ENCODE data around the gene NUDT3.
"Not testable (repeated sequence)": the region's sequence is repeated elsewhere in the genome, so short reads cannot be mapped to it uniquely, and the experiment has no call there.

Gene NUDT3

DNA sequence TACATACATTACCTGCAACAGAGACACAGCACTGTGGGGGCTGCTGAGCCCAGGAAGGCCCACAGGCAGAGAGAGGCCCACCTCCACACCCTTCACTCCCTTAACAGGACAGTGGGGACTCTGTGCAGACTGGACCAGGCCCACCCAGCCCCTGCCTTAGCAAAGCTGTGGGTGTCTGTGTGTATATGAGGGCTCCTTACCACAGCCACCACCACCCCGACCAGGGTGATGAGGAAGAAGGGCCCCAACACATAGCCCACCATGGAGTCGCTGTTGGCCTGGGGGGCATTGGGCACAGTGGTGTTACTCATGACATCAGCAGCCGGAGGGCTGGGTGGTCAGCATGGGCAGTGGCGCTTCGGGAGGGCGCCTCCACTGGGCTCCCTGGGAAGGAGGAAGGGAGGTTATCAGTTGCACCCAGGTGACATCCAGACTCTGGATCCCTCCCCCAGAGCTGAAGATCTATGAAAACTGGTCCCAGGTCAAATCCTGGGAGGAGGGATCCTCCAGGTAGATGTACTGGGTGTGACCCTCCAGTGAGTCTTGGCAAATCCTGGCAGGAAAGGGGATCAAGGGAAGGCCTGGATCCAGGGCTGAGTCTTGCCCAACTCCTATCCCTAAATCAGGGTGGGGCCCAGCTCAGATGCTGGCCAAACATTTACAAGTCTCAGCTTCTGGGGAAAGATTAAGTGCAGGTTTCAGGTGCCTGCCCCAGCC lies 144.8 kb downstream of the NUDT3 start:
- no peak for FAIRE-seq

DNA sequence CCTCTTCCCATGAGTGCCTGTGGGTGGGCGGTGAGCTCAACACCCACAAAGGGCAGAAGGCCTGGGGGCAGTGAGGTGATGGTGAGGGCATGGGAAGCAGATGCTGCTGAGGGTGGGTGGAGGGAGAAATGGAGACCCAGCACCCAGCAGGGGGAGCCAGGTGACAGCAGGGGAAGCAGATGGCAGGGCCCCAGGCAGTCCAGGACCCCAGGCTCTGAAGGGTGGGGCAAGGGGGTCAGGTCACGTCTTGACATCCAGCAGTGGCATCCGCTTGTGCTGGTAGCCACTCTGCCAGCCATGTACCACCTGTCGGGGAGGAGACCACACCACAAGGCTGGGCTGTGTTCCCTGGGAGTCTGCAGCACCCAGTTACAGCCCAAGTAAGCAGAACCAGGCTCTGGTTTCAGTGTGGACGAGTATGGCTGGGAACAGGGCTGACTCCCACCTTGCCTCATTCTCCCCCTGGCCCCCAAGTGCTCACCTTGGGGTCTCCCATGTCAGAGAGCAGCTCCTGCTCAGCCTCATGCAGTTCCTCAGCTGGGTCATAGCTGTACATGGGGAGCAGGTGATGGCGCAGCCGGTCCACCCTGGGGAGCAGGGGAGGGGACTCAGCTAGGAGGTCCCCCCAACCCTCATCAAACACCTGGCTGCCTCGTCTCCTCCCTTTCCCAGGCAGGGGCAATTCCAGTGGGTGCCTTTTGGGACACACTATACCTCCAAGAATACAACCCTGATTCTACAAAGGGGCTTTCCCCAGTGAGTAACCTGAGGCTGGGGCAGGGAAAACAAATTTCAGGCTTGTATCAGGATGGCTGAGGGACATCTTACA lies 145.7 kb downstream of the NUDT3 start:
- no peak for FAIRE-seq

DNA sequence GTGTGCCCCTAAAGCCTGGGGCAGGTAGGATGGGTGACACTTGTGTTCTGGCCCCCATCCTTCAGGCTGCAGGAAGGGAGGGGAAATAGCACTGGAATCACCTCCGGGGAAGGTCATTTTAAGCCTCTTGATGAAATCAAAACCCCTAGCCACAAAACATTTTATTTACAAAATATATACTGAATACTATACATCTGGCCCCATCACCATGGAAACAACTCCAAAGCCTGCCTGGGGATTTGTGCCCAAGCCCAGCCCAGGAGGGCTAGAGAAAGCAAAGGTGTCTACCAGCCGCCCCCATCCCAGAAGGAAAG lies 146.3 kb downstream of the NUDT3 start:
- FAIRE-seq, result no peak

DNA sequence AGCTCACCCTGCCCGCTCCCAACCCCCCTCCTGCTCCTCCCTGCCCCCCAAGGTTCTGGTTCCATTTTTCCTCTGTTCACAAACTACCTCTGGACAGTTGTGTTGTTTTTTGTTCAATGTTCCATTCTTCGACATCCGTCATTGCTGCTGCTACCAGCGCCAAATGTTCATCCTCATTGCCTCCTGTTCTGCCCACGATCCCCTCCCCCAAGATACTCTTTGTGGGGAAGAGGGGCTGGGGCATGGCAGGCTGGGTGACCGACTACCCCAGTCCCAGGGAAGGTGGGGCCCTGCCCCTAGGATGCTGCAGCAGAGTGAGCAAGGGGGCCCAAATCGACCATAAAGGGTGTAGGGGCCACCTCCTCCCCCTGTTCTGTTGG lies 146.7 kb downstream of the NUDT3 start:
- not testable (repeated sequence) for FAIRE-seq

DNA sequence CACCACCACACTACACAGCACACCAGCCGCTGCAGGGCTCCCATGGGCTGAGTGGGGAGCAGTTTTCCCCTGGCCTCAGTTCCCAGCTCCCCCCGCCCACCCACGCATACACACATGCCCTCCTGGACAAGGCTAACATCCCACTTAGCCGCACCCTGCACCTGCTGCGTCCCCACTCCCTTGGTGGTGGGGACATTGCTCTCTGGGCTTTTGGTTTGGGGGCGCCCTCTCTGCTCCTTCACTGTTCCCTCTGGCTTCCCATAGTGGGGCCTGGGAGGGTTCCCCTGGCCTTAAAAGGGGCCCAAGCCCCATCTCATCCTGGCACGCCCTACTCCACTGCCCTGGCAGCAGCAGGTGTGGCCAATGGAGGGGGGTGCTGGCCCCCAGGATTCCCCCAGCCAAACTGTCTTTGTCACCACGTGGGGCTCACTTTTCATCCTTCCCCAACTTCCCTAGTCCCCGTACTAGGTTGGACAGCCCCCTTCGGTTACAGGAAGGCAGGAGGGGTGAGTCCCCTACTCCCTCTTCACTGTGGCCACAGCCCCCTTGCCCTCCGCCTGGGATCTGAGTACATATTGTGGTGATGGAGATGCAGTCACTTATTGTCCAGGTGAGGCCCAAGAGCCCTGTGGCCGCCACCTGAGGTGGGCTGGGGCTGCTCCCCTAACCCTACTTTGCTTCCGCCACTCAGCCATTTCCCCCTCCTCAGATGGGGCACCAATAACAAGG lies 147.3 kb downstream of the NUDT3 start:
- not testable (repeated sequence) for FAIRE-seq

DNA sequence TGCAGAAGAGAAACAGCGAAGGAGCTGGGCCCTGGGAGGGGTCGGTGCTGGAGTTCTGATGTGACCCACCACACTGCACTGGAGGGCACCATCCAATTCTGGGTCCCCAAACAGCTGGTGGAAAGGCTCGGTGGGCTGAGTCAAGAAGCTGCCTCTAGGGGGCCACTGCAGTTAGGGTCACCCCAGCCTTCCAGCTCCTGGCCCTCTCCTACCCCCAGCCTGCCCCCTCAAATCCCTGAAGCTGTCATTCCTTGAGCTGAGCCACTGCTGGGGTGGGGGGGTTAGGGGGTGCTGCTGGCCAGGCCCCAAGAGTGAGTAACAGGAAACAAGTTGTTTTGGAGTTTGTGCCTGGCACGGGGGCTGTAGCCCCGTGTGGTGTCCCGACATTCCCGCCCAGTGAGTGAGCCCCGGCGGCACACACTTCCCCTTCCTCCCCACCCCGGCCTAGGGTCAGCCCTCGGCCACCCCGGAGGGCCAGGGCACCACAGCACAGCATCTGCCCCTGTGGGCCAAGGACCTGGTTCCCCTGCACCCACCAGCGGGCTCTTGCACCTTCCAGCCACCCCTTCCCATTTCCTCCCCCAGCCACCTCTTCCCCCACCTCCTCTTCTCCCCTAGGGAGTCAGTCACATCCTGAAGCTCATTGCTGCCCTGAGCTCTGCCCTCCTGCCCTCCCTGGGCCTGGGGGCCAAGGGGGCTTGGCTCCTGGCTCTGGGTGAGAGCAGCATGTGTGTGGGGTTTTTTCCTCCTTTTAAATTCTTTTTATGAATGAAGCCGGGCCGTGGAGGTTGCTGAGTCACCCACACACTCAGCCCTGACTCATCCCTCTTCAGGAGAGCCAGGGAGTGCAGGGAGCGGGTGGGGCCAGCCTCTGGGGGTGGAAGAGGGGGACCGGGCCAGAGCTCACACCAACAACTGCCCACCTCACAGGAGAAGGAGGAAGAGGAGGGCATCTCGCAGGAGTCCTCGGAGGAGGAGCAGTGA lies 148.3 kb downstream of the NUDT3 start:
- no peak for FAIRE-seq

DNA sequence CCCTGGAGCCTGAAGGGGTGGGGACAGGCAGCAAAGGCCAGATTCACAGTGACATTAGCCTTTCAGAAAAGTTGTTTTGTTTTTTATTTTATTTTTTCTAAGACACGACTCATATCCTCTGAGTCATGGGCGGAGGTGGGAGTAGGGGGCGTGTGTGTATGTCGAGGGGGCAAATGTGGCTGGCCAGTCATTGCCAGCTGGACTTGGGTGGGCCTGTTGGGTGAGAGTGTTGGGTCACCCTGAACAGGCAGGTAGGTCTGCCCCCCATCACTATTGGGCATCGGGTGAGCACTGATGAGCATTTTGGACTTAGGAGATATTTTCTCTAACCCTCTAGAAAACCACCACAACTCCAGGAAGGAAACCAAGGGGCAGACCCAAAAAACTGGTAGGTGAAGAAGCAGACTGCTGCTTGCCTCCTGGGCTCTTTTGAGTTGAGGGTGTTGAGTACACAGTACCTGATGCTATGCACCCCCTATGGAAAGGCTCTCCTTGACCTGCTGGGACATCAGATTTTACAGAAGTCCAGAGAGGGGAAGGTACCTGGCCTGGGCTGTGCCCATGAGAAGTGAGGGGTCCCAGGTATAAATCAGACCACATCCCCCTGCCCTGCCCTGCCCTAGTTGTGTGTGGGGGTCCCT lies 149.2 kb downstream of the NUDT3 start:
- FAIRE-seq, result no peak

DNA sequence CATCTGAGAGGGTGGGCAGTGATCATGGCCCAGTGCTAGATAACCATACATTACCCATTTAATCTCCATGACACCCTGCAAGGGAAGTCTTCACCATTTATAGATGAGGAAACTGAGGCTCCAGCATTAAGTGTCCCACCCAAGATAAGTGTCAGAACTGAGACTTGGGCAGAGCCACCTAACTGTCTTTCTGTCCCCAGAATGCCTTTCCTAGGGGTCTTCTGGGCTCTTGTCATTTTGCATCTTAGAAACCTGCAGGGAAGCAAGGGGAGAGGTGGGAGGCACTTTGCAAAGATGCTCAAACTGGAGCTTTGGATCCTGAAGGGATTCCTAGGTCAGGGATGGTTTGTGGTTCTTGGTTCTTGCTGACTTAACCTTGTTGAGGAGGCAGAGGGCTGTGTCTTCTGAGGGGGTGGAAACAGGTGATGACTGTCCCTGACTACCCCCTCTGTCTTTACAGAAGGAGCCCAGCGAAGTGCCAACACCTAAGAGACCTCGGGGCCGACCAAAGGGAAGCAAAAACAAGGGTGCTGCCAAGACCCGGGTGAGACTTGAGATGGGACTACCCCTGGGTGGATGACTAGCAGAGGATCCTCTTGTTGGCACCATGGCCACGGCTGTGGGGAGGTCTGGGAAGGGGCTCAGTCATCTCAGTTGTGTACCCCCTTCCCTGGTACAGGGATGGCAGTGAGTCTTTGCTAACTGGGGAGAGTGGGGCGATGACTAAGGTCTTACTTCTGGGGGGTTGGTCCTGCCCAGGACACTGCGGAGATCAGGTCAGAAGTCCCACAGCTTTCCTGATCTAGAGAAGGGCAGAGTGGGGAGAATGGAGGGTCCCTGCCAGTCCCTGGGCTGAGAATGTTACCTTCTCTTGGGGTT lies 150.0 kb downstream of the NUDT3 start:
- FAIRE-seq, result no peak

DNA sequence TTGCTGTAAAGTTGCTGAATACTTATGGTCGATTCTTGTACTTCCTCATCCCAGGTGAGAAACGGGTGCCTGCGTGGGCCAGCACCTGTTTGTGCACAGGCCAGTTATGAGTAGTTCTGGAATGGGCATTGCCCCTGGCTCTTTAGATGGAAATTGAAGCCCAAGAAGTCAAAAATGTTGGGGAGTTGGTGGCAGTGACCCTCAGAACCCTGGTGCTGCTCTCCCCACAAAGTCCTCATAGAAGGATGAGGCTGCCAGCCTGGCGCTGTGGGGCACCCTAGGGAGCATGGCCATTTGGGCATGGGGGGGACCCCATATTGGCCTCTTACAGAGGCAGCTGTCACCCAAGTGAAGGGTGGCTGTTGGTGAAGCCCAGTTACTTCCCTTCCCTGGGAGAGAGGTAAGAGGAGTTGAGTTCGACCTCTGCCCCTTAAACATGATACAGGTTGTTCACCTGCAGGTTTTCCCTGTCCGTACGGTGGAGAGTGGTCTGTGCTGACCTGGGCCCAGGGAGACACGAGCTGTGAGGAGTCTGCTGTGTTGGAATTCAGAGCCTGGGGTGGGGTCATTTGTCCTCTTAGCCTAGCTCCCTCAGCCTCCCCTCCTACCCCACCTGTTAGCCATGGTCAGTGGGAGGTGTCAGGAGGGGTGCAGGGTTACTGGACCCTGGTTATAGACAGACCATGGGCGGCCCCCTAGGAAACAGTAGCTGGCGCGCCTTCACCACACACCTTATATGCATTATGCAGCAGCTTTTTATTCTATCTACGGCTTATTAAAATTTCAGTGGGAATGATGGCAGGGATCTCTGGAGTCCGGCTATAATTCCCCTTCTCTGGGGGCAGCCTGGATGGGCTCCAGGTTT lies 150.9 kb downstream of the NUDT3 start:
- no peak for FAIRE-seq

DNA sequence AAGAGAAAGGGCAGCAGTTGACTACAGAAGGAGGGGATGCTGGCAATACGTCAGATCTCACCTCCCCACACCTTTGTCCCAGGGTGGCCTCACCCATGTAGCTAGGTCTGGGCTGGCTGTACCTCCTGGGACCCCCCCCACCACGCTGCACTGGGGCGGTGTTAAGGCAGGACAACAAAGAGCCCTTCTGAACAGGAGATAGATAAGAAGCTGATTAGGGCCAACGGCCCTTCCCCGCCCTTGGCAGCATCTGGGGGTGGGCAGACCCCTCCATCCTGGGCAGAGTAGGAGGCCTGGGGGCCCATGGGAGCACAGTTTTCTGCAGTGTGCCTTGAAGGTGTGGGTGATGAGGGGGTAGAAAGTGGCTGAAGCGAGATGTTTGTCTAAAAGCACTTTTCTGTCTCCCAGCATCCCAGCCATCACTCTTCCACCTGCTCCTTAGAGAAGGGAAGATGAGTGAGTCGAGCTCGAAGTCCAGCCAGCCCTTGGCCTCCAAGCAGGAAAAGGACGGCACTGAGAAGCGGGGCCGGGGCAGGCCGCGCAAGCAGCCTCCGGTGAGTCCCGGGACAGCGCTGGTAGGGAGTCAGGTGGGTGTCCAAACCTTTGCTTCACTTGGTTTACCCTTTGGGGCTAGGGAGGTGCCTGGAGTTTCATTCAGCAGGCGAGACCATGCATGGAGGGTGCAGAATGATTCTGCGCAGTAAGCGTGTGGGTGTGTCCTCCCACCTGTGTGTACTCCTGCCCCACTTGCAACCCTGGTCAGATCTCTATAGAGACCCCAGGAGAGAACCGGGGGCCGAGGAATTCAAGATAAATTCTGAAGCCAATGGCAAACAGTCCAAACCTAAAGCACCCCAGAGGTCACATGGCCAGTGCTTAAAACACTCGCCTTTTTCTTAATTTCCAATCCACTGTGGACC lies 151.9 kb downstream of the NUDT3 start:
- no peak for FAIRE-seq

DNA sequence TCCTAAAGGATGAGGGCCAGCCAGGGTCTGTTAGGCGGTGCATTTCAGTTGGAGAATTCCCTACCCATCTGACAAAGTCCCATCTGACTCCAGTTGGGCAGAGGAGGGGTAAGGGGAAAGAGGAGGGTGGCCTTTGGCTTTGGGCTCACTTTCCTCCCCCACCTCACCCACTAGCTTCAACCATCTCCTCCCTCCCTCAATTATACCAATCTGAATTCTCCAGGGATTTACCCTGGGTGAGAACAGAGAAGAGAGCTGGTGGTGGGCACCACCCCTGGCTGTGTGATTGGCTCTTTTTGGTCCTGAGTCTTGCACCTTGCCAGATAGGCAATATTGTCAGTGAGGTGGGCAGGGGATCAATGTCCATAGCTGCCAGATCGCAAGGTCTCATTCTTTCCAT lies 152.6 kb downstream of the NUDT3 start:
- FAIRE-seq, result no peak

DNA sequence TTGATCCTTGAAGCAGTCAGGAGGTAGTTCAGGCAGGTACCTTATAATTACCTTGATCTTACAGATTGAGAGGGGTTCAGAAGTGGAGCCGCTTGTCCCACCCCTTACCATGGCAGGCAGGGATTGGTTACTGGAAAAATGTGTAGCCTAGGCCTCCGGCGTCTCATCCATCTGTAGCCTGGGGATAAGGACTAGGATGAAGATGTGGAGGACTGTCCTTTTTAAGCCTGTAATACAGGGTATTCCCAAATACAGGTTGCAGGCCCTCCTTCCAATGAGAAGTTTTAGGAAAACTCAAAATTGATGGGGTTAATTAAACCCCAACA lies 153.0 kb downstream of the NUDT3 start:
- no peak for FAIRE-seq

DNA sequence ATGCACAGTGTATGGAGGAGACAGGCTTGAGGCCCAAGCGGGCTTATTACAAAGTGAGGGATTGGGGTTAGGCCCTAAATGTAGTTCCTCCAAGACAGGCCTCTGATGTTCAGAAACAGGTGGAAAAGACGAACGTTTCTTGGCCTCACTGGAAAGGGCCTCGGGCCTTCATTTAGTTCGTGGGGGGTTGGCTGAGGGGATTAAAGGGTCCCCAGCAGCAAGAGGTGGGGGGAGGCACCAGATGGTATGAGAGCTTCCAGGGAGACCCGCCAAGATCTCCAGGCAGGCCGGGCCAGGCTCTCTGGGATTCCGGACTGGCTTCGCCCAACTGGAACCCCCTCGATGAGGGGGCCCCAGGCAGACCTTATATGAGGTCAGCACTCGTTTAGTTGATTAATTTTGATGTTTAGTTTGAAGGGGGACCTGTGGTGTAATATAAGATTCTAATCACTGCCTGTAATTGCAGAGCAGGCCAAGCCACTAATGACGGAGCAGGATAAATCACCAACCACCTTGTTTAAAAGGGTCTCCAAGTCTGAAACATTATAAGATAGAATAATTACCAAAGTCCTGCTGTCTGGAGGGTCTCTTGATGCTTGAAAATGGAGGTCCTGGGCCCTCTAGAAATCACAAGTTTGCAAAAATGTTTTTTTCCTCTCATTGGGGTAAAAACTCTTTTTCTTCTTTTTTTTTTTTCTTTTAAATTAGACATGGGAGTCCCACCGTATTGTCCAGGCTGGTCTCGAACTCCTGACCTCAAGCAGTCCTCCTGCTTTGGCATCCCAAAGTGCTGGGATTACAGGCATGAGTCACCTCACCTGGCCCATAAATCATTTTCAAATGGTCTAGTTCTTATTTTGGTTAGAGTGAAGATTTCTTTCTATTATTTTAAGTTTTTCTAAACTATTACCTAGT lies 153.6 kb downstream of the NUDT3 start:
- no peak for FAIRE-seq

DNA sequence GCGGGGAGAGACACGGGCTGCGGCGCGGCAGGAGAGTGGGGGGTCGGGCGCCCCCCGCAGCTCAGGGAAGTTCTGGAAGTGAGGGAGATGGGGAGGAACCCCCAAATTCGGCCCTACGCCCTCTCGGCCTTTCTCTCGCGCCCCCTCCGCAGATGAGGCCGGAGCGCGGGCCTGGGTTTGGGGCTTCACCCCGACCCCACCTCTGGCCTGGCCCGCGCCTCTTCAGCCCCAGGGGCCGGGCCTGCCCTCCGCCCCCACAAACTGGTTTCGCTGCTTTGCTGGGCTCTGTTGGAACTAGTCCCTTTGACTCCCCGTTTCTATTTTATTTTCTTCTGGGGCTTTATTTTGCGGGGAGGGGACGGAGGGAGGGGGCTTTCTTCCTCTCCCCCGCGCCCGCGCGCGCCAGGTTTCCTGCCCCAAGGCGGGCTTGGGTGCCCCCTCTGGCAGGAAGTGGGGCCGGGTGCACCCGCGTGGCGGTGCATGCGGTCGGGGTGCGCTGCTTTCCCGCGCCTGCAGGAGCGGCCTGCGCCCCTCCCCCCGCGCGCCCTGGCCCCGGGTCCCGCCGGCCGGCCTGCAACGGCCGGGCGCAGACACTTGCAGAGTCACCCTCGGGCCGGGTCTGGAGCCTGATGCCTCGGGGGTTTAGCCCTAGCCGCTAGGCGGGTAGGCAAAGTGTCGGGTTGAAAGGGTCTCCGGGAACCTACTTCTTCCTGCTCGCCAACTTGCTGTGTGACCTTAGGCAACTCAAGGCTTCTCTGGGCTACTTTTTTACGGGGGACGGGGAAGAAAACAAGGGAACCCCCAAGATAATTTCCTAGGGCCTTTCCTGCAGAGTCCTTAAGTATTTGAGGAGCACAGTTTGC lies 154.5 kb downstream of the NUDT3 start:
- no peak for FAIRE-seq

DNA sequence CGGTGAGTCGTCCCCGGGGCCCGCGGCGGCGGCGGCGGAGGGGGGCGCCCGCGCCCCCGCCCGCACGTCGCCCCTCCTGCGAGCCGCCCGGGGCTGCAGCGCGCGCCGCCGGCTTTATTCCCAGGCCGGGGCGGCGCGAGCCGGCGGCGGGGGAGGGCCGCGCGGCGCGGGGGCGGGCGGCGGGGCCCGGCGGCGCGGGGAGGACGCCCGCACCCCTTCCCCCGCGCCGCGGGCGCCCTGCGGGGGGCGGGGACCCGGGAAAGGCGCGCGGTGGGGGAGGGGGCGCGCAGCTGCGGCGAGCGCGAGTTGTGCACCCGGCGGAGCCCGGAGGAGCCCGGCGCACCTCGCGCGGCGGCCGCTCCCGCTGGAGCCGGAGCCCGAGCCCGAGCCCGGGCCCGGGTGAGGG lies 155.2 kb downstream of the NUDT3 start:
- no peak for FAIRE-seq

DNA sequence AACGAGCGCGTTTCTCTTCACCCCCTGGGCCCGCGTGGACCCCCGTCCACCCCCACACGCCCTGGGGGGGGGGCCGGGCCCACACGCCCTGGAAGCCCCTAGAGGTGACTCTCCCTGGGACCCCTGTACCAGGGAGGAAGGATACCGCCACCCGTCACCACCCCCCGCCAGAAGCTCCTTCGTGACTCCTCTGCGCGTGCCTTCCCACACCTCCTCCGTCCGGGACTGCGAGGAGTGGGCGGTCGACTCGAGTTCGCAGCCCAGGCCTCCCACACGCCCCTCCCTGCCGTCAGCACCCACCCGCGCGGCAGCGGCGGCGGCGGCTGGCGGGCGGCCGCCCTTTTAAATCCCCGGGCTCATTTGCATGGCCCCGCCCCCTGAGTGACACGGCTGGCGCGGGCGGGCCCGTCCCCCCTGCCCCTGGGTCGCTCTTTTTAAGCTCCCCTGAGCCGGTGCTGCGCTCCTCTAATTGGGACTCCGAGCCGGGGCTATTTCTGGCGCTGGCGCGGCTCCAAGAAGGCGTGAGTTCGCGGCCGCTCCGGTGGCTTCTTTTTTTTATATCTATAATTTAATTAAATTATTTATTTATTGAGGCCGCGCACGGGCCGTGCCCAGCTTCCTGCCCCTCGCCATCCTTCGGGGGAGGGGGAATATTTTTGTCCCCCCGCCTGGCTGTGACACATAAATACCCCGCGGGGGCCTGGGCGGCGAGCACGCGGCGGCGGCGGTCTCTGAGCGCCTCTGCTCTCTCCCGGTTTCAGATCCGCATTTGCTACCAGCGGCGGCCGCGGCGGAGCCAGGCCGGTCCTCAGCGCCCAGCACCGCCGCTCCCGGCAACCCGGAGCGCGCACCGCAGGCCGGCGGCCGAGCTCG lies 155.8 kb downstream of the NUDT3 start, which contains the start of gene HMGA1:
Gene HMGA1, plus strand, starts transcription at position 431 of the 873 bp plus-strand sequence. CDS start 3,908 bp downstream, outside the sequence.
- no peak for FAIRE-seq

Data from A204.1 (cell line).